GM23338 (cell line): Measurements from ENCODE around the gene EMX1. TPM values are rescaled to one million over a fixed set of nuclear protein-coding genes. Genes with fewer than 3 reads are reported as not detected.

Experiments
- ATAC-seq: fragments of 200-7000 bp; cut with Tn5 transposase; 3 replicates; pipeline ENCODE4 v1.9.1; 2020
- DNase-seq: peaks from one replicate; pipeline ENCODE4 v3.0.0-alpha.2; 2015; ENCODE audit warnings: low spot score
- H2AFZ ChIP-seq: fragments of 200-600 bp; sonication (generic); 2 replicates; pipeline ENCODE4 v1.8.0; 2016; ENCODE audit warnings: antibody characterized with exemption, mild to moderate bottlenecking, moderate library complexity
- H3F3A ChIP-seq: fragments of 200-600 bp; sonication (generic); replicated peaks from 2 replicates; pipeline ENCODE4 v1.8.0; 2017; ENCODE audit warnings: antibody characterized with exemption, mixed run types, low read depth
- H3K27ac ChIP-seq: fragments of 200-600 bp; sonication (generic); 2 replicates; pipeline ENCODE4 v1.6.1; 2016; ENCODE audit warnings: low read depth
- H3K27me3 ChIP-seq: fragments of 200-600 bp; sonication (generic); 2 replicates; pipeline ENCODE4 v1.8.0; 2016; ENCODE audit warnings: mild to moderate bottlenecking, mixed run types, moderate library complexity; ENCODE audit not compliant: insufficient read depth
- H3K36me3 ChIP-seq: fragments of 200-600 bp; sonication (generic); 2 replicates; pipeline ENCODE4 v1.8.0; 2016; ENCODE audit warnings: mild to moderate bottlenecking; ENCODE audit not compliant: insufficient read depth
- H3K4me1 ChIP-seq: fragments of 200-600 bp; sonication (generic); 2 replicates; pipeline ENCODE4 v1.8.0; 2016; ENCODE audit warnings: mild to moderate bottlenecking, moderate library complexity; ENCODE audit not compliant: insufficient read depth
- H3K4me2 ChIP-seq: fragments of 200-600 bp; sonication (generic); 2 replicates; pipeline ENCODE4 v1.7.1; 2017; ENCODE audit warnings: mixed run types
- H3K4me3 ChIP-seq: fragments of 200-600 bp; sonication (generic); 2 replicates; pipeline ENCODE4 v1.6.1; 2016; ENCODE audit warnings: mixed run types
- H3K79me2 ChIP-seq: fragments of 200-600 bp; sonication (generic); replicated peaks from 2 replicates; pipeline ENCODE4 v1.8.0; 2017; ENCODE audit warnings: mild to moderate bottlenecking; ENCODE audit not compliant: insufficient read depth
- H3K9me2 ChIP-seq: fragments of 200-600 bp; sonication (generic); 2 replicates; pipeline ENCODE4 v1.8.0; 2017; ENCODE audit not compliant: insufficient read depth
- H4K20me1 ChIP-seq: fragments of 200-600 bp; sonication (generic); replicated peaks from 2 replicates; pipeline ENCODE4 v1.8.0; 2017; ENCODE audit warnings: mild to moderate bottlenecking; ENCODE audit not compliant: insufficient read depth
- H3K27ac Mint-ChIP-seq: 2 replicates; pipeline ENCODE4 v1.8.0; 2020; ENCODE audit warnings: inconsistent platforms, mild to moderate bottlenecking, moderate library complexity, mixed read lengths
- H3K27me3 Mint-ChIP-seq: 3 replicates; pipeline ENCODE4 v1.8.0; 2022; ENCODE audit warnings: low read depth, mild to moderate bottlenecking, moderate library complexity, mixed read lengths, inconsistent platforms; ENCODE audit not compliant: insufficient read depth, poor library complexity
- H3K36me3 Mint-ChIP-seq: 3 replicates; pipeline ENCODE4 v1.8.0; 2021; ENCODE audit warnings: low read depth, mild to moderate bottlenecking, inconsistent platforms, moderate library complexity, mixed read lengths
- H3K4me1 Mint-ChIP-seq: 3 replicates; pipeline ENCODE4 v1.8.0; 2020; ENCODE audit warnings: mild to moderate bottlenecking, inconsistent platforms, mixed read lengths
- H3K4me3 Mint-ChIP-seq: 3 replicates; pipeline ENCODE4 v1.8.0; 2021; ENCODE audit warnings: moderate library complexity, mild to moderate bottlenecking, inconsistent platforms, mixed read lengths
- H3K9me3 Mint-ChIP-seq: 3 replicates; pipeline ENCODE4 v1.8.0; 2020; ENCODE audit warnings: moderate library complexity, mild to moderate bottlenecking, inconsistent platforms, mixed read lengths
- CREB1 ChIP-seq: fragments of 250-450 bp; sonication (Bioruptor Pico); IDR thresholded peaks from 2 replicates; pipeline ENCODE4 v1.5.0; 2020; ENCODE audit warnings: low read depth, mild to moderate bottlenecking, moderate library complexity
- CTCF ChIP-seq, 2 experiments: fragments of 200-600 bp in 1 of 2; sonication (generic) in 1 of 2; conservative IDR thresholded peaks; 2 replicates each; pipeline versions ENCODE4 v1.5.1 to v1.6.1; 2016 to 2017; ENCODE audit warnings: antibody characterized with exemption in 2 of 2, low read depth in 2 of 2, mild to moderate bottlenecking in 2 of 2, moderate library complexity in 1 of 2
- ETS1 ChIP-seq: IDR thresholded peaks from 2 replicates; pipeline ENCODE4 v1.6.1; 2016; ENCODE audit warnings: antibody characterized with exemption
- NANOG ChIP-seq: IDR thresholded peaks from 2 replicates; pipeline ENCODE4 v1.6.1; 2016; ENCODE audit warnings: antibody characterized with exemption, borderline replicate concordance
- POLR2AphosphoS5 ChIP-seq: IDR thresholded peaks from 2 replicates; pipeline ENCODE4 v1.6.1; 2016; ENCODE audit warnings: antibody characterized with exemption, low read depth
- ZNF114 ChIP-seq: fragments of 250-450 bp; sonication (Bioruptor Pico); IDR thresholded peaks from 2 replicates; pipeline ENCODE4 v1.5.0; 2020; ENCODE audit warnings: mild to moderate bottlenecking, moderate library complexity
- ZNF331 ChIP-seq: fragments of 250-450 bp; sonication (Bioruptor Pico); IDR thresholded peaks from 2 replicates; pipeline ENCODE4 v1.5.0; 2020; ENCODE audit warnings: low read depth, mild to moderate bottlenecking, moderate library complexity
- ZNF462 ChIP-seq: fragments of 250-450 bp; sonication (Bioruptor Pico); IDR thresholded peaks from 2 replicates; pipeline ENCODE4 v1.5.0; 2020; ENCODE audit warnings: mild to moderate bottlenecking, moderate library complexity
- polyA plus RNA-seq: library from polyadenylated mRNA; unstranded; fragments of >200 nt; fragmentation: Nextera tagmentation; extraction: Ambion mirVana; gene quantifications from 2 replicates; pipeline ENCODE4 v1.2.1, GENCODE V29; 2016
- total RNA-seq: library from RNA; depleted of rRNA; stranded (reverse); fragments of >200 nt; shearing (Covaris generic); gene quantifications from 2 replicates; pipeline ENCODE4 v1.2.3, GENCODE V29; 2014

Gene EMX1
- total and polyA plus RNA-seq, 2 experiments from 2014 or later, result 3.9 to 7.9 TPM

- H3F3A ChIP-seq, result peaks cover 13% of the 10 kb centered on the region
- H3K27ac ChIP-seq, result peak overlapping the region; percentile 100
- H2AFZ ChIP-seq, result no peak overlapping the region
- H3K4me1 ChIP-seq, result peaks cover 24% of the 10 kb centered on the region
- no peak overlapping the region for H3K4me3 Mint-ChIP-seq
- DNase-seq (peak; percentile 93), ATAC-seq (peak; percentile 83)
- peaks cover 28% of the 10 kb centered on the region for H3K27me3 Mint-ChIP-seq
- no peaks in the 10 kb centered on the region for H3K9me3 Mint-ChIP-seq
- H3K79me2 ChIP-seq, result no peaks in the 10 kb centered on the region
- TF ChIP-seq ZNF331 (no peak), ETS1 (peak; percentile 92; the same call in 1 of the 2 replicates), ZNF462 (CRISPR knock-in tag) (peak; percentile 27), CREB1 (CRISPR knock-in tag) (0 out of 2 replicates have a peak, but pooled peaks have one; percentile 12), POLR2AphosphoS5 (peak; percentile 52), NANOG (peak; percentile 86), CTCF (conservative IDR thresholded peaks at IDR 0.05; ENCODE audit: low read depth in 2 of 2) (peak in 1 of 2 experiments; percentile 41; a peak in 2 of 4 replicates), ZNF114 (CRISPR knock-in tag) (no peak; the same call in 1 of the 2 replicates)
- H3K4me2 ChIP-seq, result peak overlapping the region; percentile 65
- 0 out of 2 replicates have a peak overlapping the region, but pooled peaks have one; percentile 34 for H3K4me3 ChIP-seq
- no peaks in the 10 kb centered on the region for H3K27me3 ChIP-seq
- H3K27ac Mint-ChIP-seq, result peak overlapping the region; percentile 94
- H4K20me1 ChIP-seq, result no peaks in the 10 kb centered on the region
- peaks cover 9% of the 10 kb centered on the region; the same call in 2 of the 3 replicates for H3K36me3 Mint-ChIP-seq
- H3K4me1 Mint-ChIP-seq, result peaks cover 52% of the 10 kb centered on the region
- H3K9me2 ChIP-seq, result no peaks in the 10 kb centered on the region
- no peaks in the 10 kb centered on the region for H3K36me3 ChIP-seq
Measured at GRCh38 chr2:72951303-72952095, 34.2 kb downstream of the EMX1 start.
